ENCODE measurements around the gene COL7A1.

The COL7A1 gene

DNA sequence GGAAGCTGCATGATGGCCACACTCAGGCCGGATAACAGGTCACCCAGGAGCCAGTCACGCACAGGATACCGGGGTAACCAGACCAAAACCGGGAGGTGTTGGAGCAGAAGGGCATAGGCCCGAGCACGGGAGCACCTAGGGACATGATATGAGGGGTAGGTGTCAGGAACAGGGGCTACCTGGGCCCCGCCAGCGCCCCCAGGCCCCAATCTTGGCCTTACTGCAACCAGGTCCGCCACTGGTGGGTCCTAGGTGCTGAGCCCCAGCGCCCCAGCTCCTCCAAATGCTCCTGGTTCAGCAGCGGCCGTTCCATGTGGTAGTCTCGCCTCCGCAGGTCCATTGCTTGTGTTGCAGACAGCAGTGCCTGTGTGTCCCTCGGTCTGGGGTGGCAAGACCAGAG lies 38.1 kb upstream of the COL7A1 start:
- no peak for TF ChIP-seq CTCF (IDR thresholded peaks at IDR 0.05; ENCODE audit: poor library complexity, severe bottlenecking)

DNA sequence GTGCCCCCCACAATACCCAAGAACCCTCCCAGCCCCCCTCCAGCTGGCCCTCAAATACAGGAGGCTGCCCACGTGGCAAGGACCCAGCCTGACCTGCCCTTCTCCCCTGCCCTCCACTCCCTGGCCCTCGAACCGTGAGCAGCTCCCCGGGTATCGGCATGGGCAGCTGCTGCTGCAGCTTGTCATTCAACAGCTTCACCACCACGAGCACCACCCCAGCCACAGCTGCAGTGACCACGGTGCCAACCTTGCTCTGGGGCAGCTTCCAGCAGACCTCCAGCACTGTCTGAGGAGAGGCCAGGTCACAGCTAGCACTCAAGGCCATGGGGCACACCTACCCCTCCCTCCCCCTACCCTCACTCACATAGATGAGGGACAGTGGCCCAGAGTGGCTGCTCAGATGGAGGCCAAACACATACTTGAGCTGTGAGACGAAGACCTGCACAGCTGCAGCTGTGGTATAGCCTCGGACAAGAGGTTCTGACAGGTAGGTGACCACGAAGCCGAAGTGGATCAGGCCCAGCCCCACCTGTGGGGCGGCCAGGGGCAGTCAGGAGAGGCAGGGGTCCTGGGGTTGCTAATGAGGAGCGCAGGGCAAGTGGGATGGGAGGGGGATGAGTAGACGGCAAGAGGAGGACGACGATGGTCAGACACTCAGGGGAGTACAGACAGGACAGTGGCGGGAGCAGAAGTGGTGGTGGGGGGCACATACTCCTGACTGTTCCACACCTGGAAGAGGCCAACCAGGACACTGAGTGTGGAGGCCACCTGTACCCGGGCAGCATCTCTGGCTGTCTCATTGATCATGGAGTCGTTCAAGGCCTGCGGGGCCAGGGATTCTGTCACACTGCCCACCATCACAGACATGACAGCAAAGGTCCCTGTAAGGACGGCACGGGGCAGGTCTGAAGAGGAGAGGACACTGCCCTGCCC lies 36.7 kb upstream of the COL7A1 start:
- ATAC-seq (ENCODE audit: low read depth) = no peak
- Histone ChIP-seq H3K9me3 (ENCODE audit: severe bottlenecking) (no peaks in the 10 kb centered on the region), H3K36me3 (ENCODE audit: low read depth) (peaks cover 70% of the 10 kb centered on the region)

More for the DNA sequence above, 38.1 kb upstream of the COL7A1 start:
- Histone ChIP-seq H3K4me1 (ENCODE audit: insufficient read depth, poor library complexity, severe bottlenecking) (peaks cover 10% of the 10 kb centered on the region), H3K27ac (ENCODE audit: poor library complexity, severe bottlenecking) (no peak overlapping the region), H3K27me3 (ENCODE audit: insufficient read depth, poor library complexity, severe bottlenecking) (no peaks in the 10 kb centered on the region), H3K9me3 (ENCODE audit: severe bottlenecking) (no peaks in the 10 kb centered on the region), H3K4me3 (ENCODE audit: severe bottlenecking) (no peak overlapping the region), H3K36me3 (ENCODE audit: low read depth) (peaks cover 62% of the 10 kb centered on the region)
- DNase-seq (ENCODE audit: low spot score) (peak; percentile 47), ATAC-seq (ENCODE audit: low read depth) (no peak)

DNA sequence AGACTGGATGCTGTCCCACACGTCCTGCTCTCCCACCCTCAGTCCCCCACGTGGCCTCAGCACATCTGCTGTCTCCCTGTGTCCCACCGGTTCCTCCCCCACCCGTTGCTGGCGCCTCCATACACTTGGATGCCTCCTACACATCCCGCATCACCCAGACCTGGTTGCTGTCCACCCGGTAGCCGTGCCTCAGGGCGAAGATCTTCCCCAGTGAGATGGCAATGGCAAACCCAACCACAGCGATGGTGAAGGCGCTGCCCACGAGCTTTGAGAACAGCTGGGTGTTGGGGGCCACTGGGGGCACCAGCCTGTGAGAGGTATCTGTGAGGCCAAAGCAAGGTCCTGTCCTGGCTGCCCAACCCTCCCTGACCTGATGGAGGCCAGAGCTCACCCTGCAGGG lies 35.7 kb upstream of the COL7A1 start:
- peaks cover 75% of the 10 kb centered on the region for H3K36me3 ChIP-seq (ENCODE audit: low read depth)
- no peak overlapping the region for H3K27ac ChIP-seq (ENCODE audit: poor library complexity, severe bottlenecking)
- ATAC-seq (ENCODE audit: low read depth) (no peak), DNase-seq (ENCODE audit: low spot score) (peak; percentile 54)
- no peaks in the 10 kb centered on the region for H3K9me3 ChIP-seq (ENCODE audit: severe bottlenecking)
- TF ChIP-seq CTCF (IDR thresholded peaks at IDR 0.05; ENCODE audit: poor library complexity, severe bottlenecking) = no peak
- no peak overlapping the region for H3K4me3 ChIP-seq (ENCODE audit: severe bottlenecking)
- no peaks in the 10 kb centered on the region for H3K27me3 ChIP-seq (ENCODE audit: insufficient read depth, poor library complexity, severe bottlenecking)
- peaks cover 4% of the 10 kb centered on the region for H3K4me1 ChIP-seq (ENCODE audit: insufficient read depth, poor library complexity, severe bottlenecking)

More for the DNA sequence above, 36.7 kb upstream of the COL7A1 start:
- H3K27ac ChIP-seq (ENCODE audit: poor library complexity, severe bottlenecking) = no peak overlapping the region
- no peak overlapping the region for H3K4me3 ChIP-seq (ENCODE audit: severe bottlenecking)
- DNase-seq (ENCODE audit: low spot score) = peak; percentile 52
- TF ChIP-seq CTCF (IDR thresholded peaks at IDR 0.05; ENCODE audit: poor library complexity, severe bottlenecking) = no peak
- H3K4me1 ChIP-seq (ENCODE audit: insufficient read depth, poor library complexity, severe bottlenecking) = peaks cover 10% of the 10 kb centered on the region
- no peaks in the 10 kb centered on the region for H3K27me3 ChIP-seq (ENCODE audit: insufficient read depth, poor library complexity, severe bottlenecking)

GRCh38 chr3:48630407-48630806 lies 35.3 kb upstream of the COL7A1 start:
- H3K27me3 ChIP-seq (ENCODE audit: insufficient read depth, poor library complexity, severe bottlenecking) = no peaks in the 10 kb centered on the region
- peaks cover 4% of the 10 kb centered on the region for H3K4me1 ChIP-seq (ENCODE audit: insufficient read depth, poor library complexity, severe bottlenecking)
- TF ChIP-seq CTCF (IDR thresholded peaks at IDR 0.05; ENCODE audit: poor library complexity, severe bottlenecking) = no peak
- ATAC-seq (ENCODE audit: low read depth) (no peak), DNase-seq (ENCODE audit: low spot score) (peak; percentile 58)
- H3K4me3 ChIP-seq (ENCODE audit: severe bottlenecking) = no peak overlapping the region
- H3K36me3 ChIP-seq (ENCODE audit: low read depth) = peaks cover 80% of the 10 kb centered on the region
- no peak overlapping the region for H3K27ac ChIP-seq (ENCODE audit: poor library complexity, severe bottlenecking)
- H3K9me3 ChIP-seq (ENCODE audit: severe bottlenecking) = no peaks in the 10 kb centered on the region

DNA sequence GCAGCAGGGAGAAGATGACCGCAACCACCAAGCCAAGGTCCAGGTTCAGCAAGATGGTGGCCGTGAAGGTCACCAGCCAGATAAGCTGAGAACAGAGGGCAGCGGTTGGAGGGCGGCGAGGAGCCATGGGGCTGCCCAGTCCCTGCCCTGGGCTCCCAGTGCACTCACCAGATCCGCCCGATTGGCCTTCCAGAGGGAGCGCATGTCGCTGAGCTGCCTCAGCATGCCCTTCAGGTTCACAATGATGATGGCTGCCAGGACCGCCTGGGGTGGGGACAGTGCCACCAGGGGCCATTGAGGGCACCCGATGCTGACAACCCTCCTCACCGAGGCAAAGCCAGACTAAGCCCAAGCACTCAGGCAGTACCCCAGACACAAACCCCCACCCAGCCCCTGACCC lies 34.8 kb upstream of the COL7A1 start:
- Histone ChIP-seq H3K9me3 (ENCODE audit: severe bottlenecking) (no peaks in the 10 kb centered on the region), H3K27ac (ENCODE audit: poor library complexity, severe bottlenecking) (no peak overlapping the region), H3K4me3 (ENCODE audit: severe bottlenecking) (no peak overlapping the region), H3K27me3 (ENCODE audit: insufficient read depth, poor library complexity, severe bottlenecking) (no peaks in the 10 kb centered on the region), H3K4me1 (ENCODE audit: insufficient read depth, poor library complexity, severe bottlenecking) (peaks cover 4% of the 10 kb centered on the region), H3K36me3 (ENCODE audit: low read depth) (peaks cover 85% of the 10 kb centered on the region)
- no peak for ATAC-seq (ENCODE audit: low read depth)
- DNase-seq (ENCODE audit: low spot score) = peak; percentile 56
- TF ChIP-seq CTCF (IDR thresholded peaks at IDR 0.05; ENCODE audit: poor library complexity, severe bottlenecking) = no peak
